NB4 (cell line): ENCODE measurements around the gene ENPP3.

Experiments used
- DNase-seq: peaks from one replicate; pipeline ENCODE4 v3.0.0; 2010; ENCODE audit warnings: low read depth
- H3K4me3 ChIP-seq: one replicate; pipeline ENCODE4 v1.5.1; 2011; ENCODE audit warnings: mild to moderate bottlenecking, low read depth, low read length, moderate library complexity
- MYC ChIP-seq: IDR thresholded peaks from 2 replicates; pipeline ENCODE4 v1.6.1; 2011; ENCODE audit warnings: low read depth, low read length
- POLR2A ChIP-seq: IDR thresholded peaks from 2 replicates; pipeline ENCODE4 v1.6.1; 2011; ENCODE audit warnings: mild to moderate bottlenecking; ENCODE audit not compliant: insufficient read length; ENCODE audit errors: extremely low read depth
- TF ChIP-seq, protein P1 (sequence below): IDR thresholded peaks from 2 replicates; pipeline ENCODE4 v1.6.1; 2011; ENCODE audit warnings: low read depth, low read length
- TF ChIP-seq, protein P2 (sequence below): IDR thresholded peaks from one replicate; pipeline ENCODE4 v1.5.1; 2012; ENCODE audit warnings: low read depth, low read length

ENPP3 gene

DNA sequence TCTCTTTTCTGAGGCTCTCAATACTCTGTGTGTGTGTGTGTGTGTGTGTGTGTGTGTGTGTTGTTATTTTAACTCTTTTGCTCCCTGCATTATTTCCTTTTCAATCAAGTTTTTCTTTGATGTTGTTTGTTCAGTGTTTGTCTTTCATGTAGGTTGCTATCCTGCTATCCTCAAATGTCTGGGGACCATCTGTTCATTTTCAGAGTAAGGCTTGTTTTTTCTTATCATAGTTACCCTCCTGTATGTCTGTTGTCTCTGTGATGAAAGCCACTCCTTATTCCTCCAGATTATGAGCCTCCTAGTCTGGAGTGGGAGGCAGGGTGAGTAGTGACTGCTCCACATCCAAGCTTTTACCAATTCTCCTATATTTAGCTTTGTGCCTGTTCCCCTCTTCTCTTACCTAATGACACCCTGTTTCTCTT lies 9.2 kb downstream of the ENPP3 start:
- DNase-seq = no peak
- TF ChIP-seq MYC = no peak
- TF ChIP-seq, protein P1, sequence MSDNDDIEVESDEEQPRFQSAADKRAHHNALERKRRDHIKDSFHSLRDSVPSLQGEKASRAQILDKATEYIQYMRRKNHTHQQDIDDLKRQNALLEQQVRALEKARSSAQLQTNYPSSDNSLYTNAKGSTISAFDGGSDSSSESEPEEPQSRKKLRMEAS = no peak
- TF ChIP-seq, protein P2, sequence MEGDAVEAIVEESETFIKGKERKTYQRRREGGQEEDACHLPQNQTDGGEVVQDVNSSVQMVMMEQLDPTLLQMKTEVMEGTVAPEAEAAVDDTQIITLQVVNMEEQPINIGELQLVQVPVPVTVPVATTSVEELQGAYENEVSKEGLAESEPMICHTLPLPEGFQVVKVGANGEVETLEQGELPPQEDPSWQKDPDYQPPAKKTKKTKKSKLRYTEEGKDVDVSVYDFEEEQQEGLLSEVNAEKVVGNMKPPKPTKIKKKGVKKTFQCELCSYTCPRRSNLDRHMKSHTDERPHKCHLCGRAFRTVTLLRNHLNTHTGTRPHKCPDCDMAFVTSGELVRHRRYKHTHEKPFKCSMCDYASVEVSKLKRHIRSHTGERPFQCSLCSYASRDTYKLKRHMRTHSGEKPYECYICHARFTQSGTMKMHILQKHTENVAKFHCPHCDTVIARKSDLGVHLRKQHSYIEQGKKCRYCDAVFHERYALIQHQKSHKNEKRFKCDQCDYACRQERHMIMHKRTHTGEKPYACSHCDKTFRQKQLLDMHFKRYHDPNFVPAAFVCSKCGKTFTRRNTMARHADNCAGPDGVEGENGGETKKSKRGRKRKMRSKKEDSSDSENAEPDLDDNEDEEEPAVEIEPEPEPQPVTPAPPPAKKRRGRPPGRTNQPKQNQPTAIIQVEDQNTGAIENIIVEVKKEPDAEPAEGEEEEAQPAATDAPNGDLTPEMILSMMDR = no peak
- no peak overlapping the region for H3K4me3 ChIP-seq

DNA sequence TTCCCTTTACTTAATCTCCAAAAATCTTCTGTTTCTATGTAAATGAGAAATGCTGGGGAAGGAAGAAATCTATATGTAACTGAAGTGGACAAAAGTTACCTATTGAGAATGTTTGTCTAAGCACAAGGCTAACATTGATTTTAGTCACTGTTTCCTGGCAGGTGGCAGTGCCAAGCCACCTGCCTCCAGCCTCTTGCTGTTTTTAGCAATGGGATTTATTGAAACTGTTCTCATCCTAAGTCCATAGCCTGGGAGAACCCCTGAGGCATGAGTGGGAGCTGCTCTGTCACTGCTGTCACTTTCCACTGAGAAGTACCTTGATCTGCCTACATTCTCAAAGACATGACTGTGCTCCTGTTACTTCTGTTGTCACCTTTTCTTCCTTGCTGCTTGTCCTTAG lies 14.7 kb downstream of the ENPP3 start:
- TF ChIP-seq MYC (no peak), POLR2A (no peak)
- TF ChIP-seq, protein P2 = no peak
- TF ChIP-seq, protein P1 = no peak
- no peak overlapping the region for H3K4me3 ChIP-seq
- no peak for DNase-seq

DNA sequence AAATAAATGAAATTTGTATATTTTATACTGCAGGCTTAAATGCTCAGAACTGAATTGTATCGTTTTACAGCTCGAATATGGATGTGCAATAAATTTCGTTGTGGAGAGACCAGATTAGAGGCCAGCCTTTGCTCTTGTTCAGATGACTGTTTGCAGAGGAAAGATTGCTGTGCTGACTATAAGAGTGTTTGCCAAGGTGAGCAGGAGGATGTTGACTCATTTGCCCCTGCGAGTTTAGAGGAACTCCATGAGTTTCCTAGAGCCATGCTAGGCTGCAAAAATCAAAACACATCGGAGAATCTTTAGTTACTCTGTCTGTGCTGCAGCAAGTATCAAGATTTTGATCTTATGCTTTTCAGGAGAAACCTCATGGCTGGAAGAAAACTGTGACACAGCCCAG lies 15.4 kb downstream of the ENPP3 start:
- TF ChIP-seq, protein P1 = no peak
- TF ChIP-seq MYC = no peak
- TF ChIP-seq, protein P2 = no peak
- no peak for TF ChIP-seq POLR2A
- no peak for DNase-seq

DNA sequence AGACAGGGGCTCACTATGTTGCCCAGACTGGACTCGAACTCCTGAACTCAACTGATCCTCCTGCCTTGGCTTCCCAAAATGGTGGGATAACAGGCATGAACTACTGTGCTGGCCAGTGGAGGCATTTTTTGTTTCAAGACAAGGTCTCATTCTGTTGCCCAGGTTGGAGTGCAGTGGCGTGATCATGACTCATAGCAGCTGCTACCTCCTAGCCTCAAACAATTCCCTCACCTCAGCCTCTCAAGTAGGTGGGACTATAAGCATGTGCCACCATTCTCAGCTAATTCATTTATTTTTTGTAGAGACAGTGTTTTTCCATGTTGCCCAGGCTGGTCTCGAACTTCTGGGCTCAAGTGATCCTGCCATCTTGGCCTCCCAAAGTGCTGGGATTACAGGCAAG lies 17.2 kb downstream of the ENPP3 start:
- TF ChIP-seq POLR2A = no peak
- TF ChIP-seq, protein P2 = no peak
- TF ChIP-seq MYC = no peak
- TF ChIP-seq, protein P1 = no peak
- no peak overlapping the region for H3K4me3 ChIP-seq
- DNase-seq = no peak

More for the DNA sequence above, 15.4 kb downstream of the ENPP3 start:
- no peak overlapping the region for H3K4me3 ChIP-seq

DNA sequence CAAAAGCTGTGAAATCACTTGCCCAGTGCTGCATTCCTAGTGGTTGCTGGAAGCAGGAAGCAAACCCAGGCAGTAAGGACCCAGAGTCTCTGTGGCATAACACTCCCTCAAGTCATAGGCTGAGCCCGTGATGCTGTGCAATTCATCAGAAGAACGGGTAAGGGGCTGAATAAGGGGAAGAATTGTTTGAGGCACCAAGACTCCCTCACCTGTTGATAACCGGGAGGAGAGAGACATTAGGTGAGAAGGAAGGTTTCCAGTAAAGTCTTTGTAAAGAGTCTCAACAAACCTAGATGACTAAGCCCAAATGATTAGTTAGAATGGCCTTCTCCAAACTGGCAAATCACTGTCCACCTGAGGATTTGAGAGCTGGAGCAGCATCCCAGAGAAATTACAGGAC lies 18.3 kb downstream of the ENPP3 start:
- H3K4me3 ChIP-seq = no peak overlapping the region
- no peak for DNase-seq
- TF ChIP-seq, protein P1 = no peak
- TF ChIP-seq, protein P2 = no peak
- TF ChIP-seq MYC (no peak), POLR2A (no peak)

DNA sequence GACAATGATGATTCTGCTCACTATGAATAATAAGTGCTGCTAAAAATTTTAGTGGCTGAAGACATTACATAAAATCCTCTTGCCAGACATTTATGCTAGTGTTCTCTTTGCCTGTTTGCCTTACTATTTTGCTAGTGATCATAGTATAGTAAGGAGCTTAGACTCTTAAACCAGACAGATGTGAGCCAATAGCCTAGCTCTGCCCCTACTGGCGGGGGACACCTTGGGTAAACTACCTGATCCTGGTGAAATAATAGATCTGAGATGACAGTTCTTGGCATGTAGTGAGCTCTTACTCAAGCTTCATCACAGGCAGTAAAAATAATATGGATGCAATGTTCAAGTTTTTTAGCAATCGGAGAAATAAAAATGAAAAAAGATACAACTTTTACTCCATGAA lies 18.8 kb downstream of the ENPP3 start:
- DNase-seq = no peak
- no peak overlapping the region for H3K4me3 ChIP-seq
- TF ChIP-seq, protein P1 = no peak
- no peak for TF ChIP-seq POLR2A
- TF ChIP-seq, protein P2 = no peak
- no peak for TF ChIP-seq MYC
